IMR-90 (cell line): ENCODE results near the gene IRF2. TPM values are rescaled to one million over a fixed set of nuclear protein-coding genes. Genes with fewer than 3 reads are reported as not detected.

Source experiments
- ATAC-seq: fragments of 200-7000 bp; cut with Tn5 transposase; 2 replicates; pipeline ENCODE4 v1.9.1; 2020; ENCODE audit warnings: low read depth, mild to moderate bottlenecking, moderate library complexity
- BruUV-seq: library from RNA; stranded (reverse); fragments of 400-500 nt; replicated peaks from 2 replicates; lab custom pipeline; 2021; lab: Mats Ljungman, UMichigan
- CTCF ChIA-PET: fragments of 300-600 bp; formaldehyde crosslinking; extraction: SDS; loops from one replicate; lab custom pipeline; 2021; ENCODE audit warnings: antibody characterized with exemption; lab: Yijun Ruan, JAX
- POLR2A ChIA-PET: fragments of 300-600 bp; sonication (Branson Sonifier 250); formaldehyde crosslinking; loops from one replicate; lab custom pipeline; 2022; ENCODE audit warnings: antibody characterized with exemption; ENCODE audit not compliant: unreplicated experiment; lab: Charles Lee
- DNase-seq: peaks from one replicate; pipeline ENCODE4 v3.0.0; 2013
- H2AFZ ChIP-seq: replicated peaks from 2 replicates; pipeline ENCODE3; 2013; ENCODE audit warnings: low read length, mild to moderate bottlenecking; ENCODE audit not compliant: poor library complexity
- H2AK5ac ChIP-seq: 2 replicates; pipeline ENCODE4 v1.6.1; 2013; ENCODE audit warnings: low read depth, low read length, inconsistent platforms
- H2AK9ac ChIP-seq: replicated peaks from 2 replicates; pipeline ENCODE3; 2013; ENCODE audit warnings: mild to moderate bottlenecking, low read depth, low read length, moderate library complexity; ENCODE audit not compliant: poor library complexity
- H2BK120ac ChIP-seq: 2 replicates; pipeline ENCODE4 v1.6.1; 2013; ENCODE audit warnings: low read depth, low read length, inconsistent platforms
- H2BK15ac ChIP-seq: 3 replicates; pipeline ENCODE4 v1.6.1; 2013; ENCODE audit warnings: low read depth, low read length, inconsistent platforms
- H2BK20ac ChIP-seq: 2 replicates; pipeline ENCODE4 v1.6.1; 2013; ENCODE audit warnings: low read depth, mild to moderate bottlenecking, inconsistent platforms, low read length, moderate library complexity
- H2BK5ac ChIP-seq: 2 replicates; pipeline ENCODE4 v1.6.1; 2013; ENCODE audit warnings: mild to moderate bottlenecking, low read depth, low read length, inconsistent platforms; ENCODE audit not compliant: poor library complexity, severe bottlenecking
- H3K14ac ChIP-seq: replicated peaks from 2 replicates; pipeline ENCODE4 v1.6.1; 2013; ENCODE audit warnings: low read depth, low read length, inconsistent platforms
- H3K18ac ChIP-seq: 2 replicates; pipeline ENCODE4 v1.6.1; 2013; ENCODE audit warnings: low read depth, low read length, control low read depth
- H3K23ac ChIP-seq: 2 replicates; pipeline ENCODE4 v1.6.1; 2013; ENCODE audit warnings: low read depth, low read length, inconsistent platforms
- H3K27ac ChIP-seq: 2 replicates; pipeline ENCODE4 v1.5.1; 2013; ENCODE audit warnings: mild to moderate bottlenecking, control low read depth, low read length; ENCODE audit not compliant: insufficient read depth
- H3K27me3 ChIP-seq: 2 replicates; pipeline ENCODE4 v1.6.1; 2013; ENCODE audit warnings: low read length; ENCODE audit not compliant: control insufficient read depth, insufficient read depth
- H3K36me3 ChIP-seq: 2 replicates; pipeline ENCODE4 v1.6.1; 2013; ENCODE audit warnings: low read length, mixed read lengths; ENCODE audit not compliant: control insufficient read depth, insufficient read depth
- H3K4ac ChIP-seq: 2 replicates; pipeline ENCODE4 v1.6.1; 2013; ENCODE audit warnings: low read depth, low read length, inconsistent platforms
- H3K4me1 ChIP-seq: 2 replicates; pipeline ENCODE4 v1.6.1; 2013; ENCODE audit warnings: low read length, mixed read lengths; ENCODE audit not compliant: control insufficient read depth, insufficient read depth
- H3K4me2 ChIP-seq: 2 replicates; pipeline ENCODE4 v1.6.1; 2013; ENCODE audit warnings: low read depth, mild to moderate bottlenecking, control low read depth, low read length, moderate library complexity
- H3K4me3 ChIP-seq: 2 replicates; pipeline ENCODE4 v1.5.1; 2013; ENCODE audit warnings: low read depth, mild to moderate bottlenecking, control low read depth, low read length, moderate library complexity; ENCODE audit not compliant: insufficient read depth
- H3K56ac ChIP-seq: 2 replicates; pipeline ENCODE4 v1.6.1; 2013; ENCODE audit warnings: low read length, inconsistent platforms; ENCODE audit not compliant: insufficient read depth; ENCODE audit errors: extremely low read depth
- H3K79me1 ChIP-seq, 2 experiments: 2 replicates each; pipeline ENCODE4 v1.6.1; 2013; ENCODE audit warnings: low read length in 2 of 2, inconsistent platforms in 1 of 2, low read depth in 1 of 2
- H3K9ac ChIP-seq: 2 replicates; pipeline ENCODE4 v1.6.1; 2013; ENCODE audit warnings: low read depth, low read length, control low read depth
- H3K9me1 ChIP-seq: 2 replicates; pipeline ENCODE4 v1.6.1; 2013; ENCODE audit warnings: low read length, inconsistent platforms; ENCODE audit not compliant: insufficient read depth
- H3K9me3 ChIP-seq: 2 replicates; pipeline ENCODE4 v1.6.1; 2013; ENCODE audit warnings: low read length; ENCODE audit not compliant: control insufficient read depth, insufficient read depth
- H4K20me1 ChIP-seq: 2 replicates; pipeline ENCODE4 v1.6.1; 2013; ENCODE audit warnings: low read length, inconsistent platforms; ENCODE audit not compliant: insufficient read depth
- H4K5ac ChIP-seq: 2 replicates; pipeline ENCODE4 v1.6.1; 2013; ENCODE audit warnings: mild to moderate bottlenecking, low read depth, low read length, control low read depth
- H4K8ac ChIP-seq, 2 experiments: 2 replicates each; pipeline ENCODE4 v1.6.1; 2013; ENCODE audit warnings: low read depth in 2 of 2, low read length in 2 of 2, control low read depth in 1 of 2, inconsistent platforms in 1 of 2
- H4K91ac ChIP-seq: 2 replicates; pipeline ENCODE4 v1.6.1; 2013; ENCODE audit warnings: low read depth, low read length, inconsistent platforms; ENCODE audit not compliant: insufficient read depth
- BHLHE40 ChIP-seq: fragments of 150-350 bp; IDR thresholded peaks from 2 replicates; pipeline ENCODE4 v1.6.1; 2016; ENCODE audit warnings: mild to moderate bottlenecking, low read depth, low read length
- CHD1 ChIP-seq: IDR thresholded peaks from 2 replicates; pipeline ENCODE4 v1.6.1; 2012; ENCODE audit warnings: low read depth, low read length, improper control_type of control experiment
- MAZ ChIP-seq: IDR thresholded peaks from 2 replicates; pipeline ENCODE4 v1.6.1; 2012; ENCODE audit warnings: low read depth, mild to moderate bottlenecking, low read length, improper control_type of control experiment, moderate library complexity, borderline replicate concordance
- NFE2L2 ChIP-seq: fragments of 150-350 bp; IDR thresholded peaks from 2 replicates; pipeline ENCODE4 v1.6.1; 2016; ENCODE audit warnings: low read depth, mild to moderate bottlenecking, low read length
- RAD21 ChIP-seq: IDR thresholded peaks from 2 replicates; pipeline ENCODE4 v1.6.1; 2012; ENCODE audit warnings: low read length, improper control_type of control experiment
- RCOR1 ChIP-seq: IDR thresholded peaks from 2 replicates; pipeline ENCODE4 v1.6.1; 2012; ENCODE audit warnings: mild to moderate bottlenecking, low read length, improper control_type of control experiment; ENCODE audit not compliant: insufficient replicate concordance
- RFX5 ChIP-seq: IDR thresholded peaks from 2 replicates; pipeline ENCODE4 v1.8.0; 2012; ENCODE audit warnings: low read depth, mild to moderate bottlenecking, low read length, moderate library complexity
- SMC3 ChIP-seq: fragments of 150-350 bp; IDR thresholded peaks from 2 replicates; pipeline ENCODE4 v1.6.1; 2016; ENCODE audit warnings: low read depth, mild to moderate bottlenecking, antibody characterized with exemption, low read length, moderate library complexity
- WGBS, 2 experiments: methylation state at CpG; one replicate each; pipeline versions ENCODE4 v1.1.5 to v1.1.7; 2013; ENCODE audit warnings: missing lambda C conversion rate in 2 of 2; ENCODE audit not compliant: insufficient read length in 1 of 2; ENCODE audit errors: extremely low coverage in 2 of 2; 5-methylcytosine and 5-hydroxymethylcytosine counted together
- dilution Hi-C: fragments of 300-500 bp; cut with HindIII; formaldehyde crosslinking; loops from one replicate; pipeline ENCODE4 v1.14.3; 2018; ENCODE audit warnings: low sequenced_read_pairs; ENCODE audit not compliant: unreplicated experiment
- in situ Hi-C: fragments of 300-500 bp; cut with MboI; formaldehyde crosslinking; loops from 3 replicates; pipeline ENCODE4 v1.14.3; 2019; ENCODE audit warnings: low sequenced_read_pairs, inconsistent platforms, mixed read lengths
- intact Hi-C: fragments of 100-400 bp; cut with micrococcal nuclease; formaldehyde crosslinking; loops from 2 replicates; pipeline ENCODE4 v1.10.0; 2022
- polyA plus RNA-seq, 3 experiments: library from polyadenylated mRNA; depleted of rRNA; stranded (reverse); fragments of >200 nt; gene quantifications; 2 replicates each; pipeline ENCODE4 v1.2.3, GENCODE V29; 2012; ENCODE audit warnings: low replicate concordance in 1 of 3
- total RNA-seq: library from RNA; depleted of rRNA; stranded (reverse); fragments of >200 nt; gene quantifications from 2 replicates; pipeline ENCODE4 v1.2.3, GENCODE V29; 2012
- TF ChIP-seq, protein P1 (sequence below): conservative IDR thresholded peaks from 2 replicates; pipeline ENCODE4 v1.5.1; 2012; ENCODE audit warnings: mild to moderate bottlenecking, low read depth, low read length, improper control_type of control experiment
- TF ChIP-seq, protein P2 (sequence below): fragments of 150-350 bp; IDR thresholded peaks from 2 replicates; pipeline ENCODE4 v1.6.1; 2016; ENCODE audit warnings: low read depth, mild to moderate bottlenecking, low read length, moderate library complexity, borderline replicate concordance

Gene IRF2
- total and polyA plus RNA-seq, 2 of the 4 experiments (the other 2 are of a cell fraction): 16.5 to 21.9 TPM

DNA sequence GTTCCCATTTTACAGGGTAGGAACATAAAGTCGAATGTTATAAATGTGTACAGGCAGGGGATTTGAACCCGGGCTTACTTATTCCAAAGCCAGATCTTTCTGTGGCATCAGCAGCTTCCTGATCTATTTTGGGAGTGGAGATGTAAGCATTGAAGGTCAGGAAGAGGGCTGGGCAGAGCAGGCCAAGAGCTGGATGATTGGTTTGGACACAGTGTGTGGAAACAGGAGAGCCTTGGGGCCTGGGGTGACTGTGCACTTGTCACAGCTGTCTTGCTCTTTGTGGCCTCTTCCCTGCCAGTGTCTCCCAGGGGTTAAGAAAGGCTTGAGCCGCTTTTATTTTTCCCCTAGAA is 128.8 kb downstream of the IRF2 start:
- no peak overlapping the region for H2BK120ac ChIP-seq
- H2BK5ac ChIP-seq: no peak overlapping the region
- H3K4me1 ChIP-seq: peaks cover 26% of the 10 kb centered on the region
- BruUV-seq: no TSS peak
- DNase-seq: peak; percentile 22
- no peaks in the 10 kb centered on the region for H3K27me3 ChIP-seq
- peak overlapping the region; percentile 39; the same call in 1 of the 2 replicates for H3K4ac ChIP-seq
- ChIA-PET CTCF (no interaction called here), POLR2A (no interaction called here)
- H3K9ac ChIP-seq: no peak overlapping the region
- H4K20me1 ChIP-seq: no peaks in the 10 kb centered on the region
- in situ Hi-C loops: no loop called here
- intact Hi-C loops: no loop called here
- dilution Hi-C loops: no loop called here
- peak overlapping the region; percentile 40 to 42; a peak in 2 of 4 replicates for H4K8ac ChIP-seq
- H3K9me1 ChIP-seq: peaks cover 3% of the 10 kb centered on the region; the same call in 1 of the 2 replicates
- ATAC-seq: no peak
- peak overlapping the region; percentile 67; the same call in 1 of the 2 replicates for H2AK5ac ChIP-seq
- H3K79me1 ChIP-seq: no peaks in the 10 kb centered on the region
- peak overlapping the region; percentile 16 for H2AK9ac ChIP-seq
- H3K36me3 ChIP-seq: no peaks in the 10 kb centered on the region
- H3K56ac ChIP-seq: no peak overlapping the region
- WGBS, 2 experiments: no CpG with 5 or more reads among the region's 3 CpGs
- peak overlapping the region; percentile 69 for H3K14ac ChIP-seq
- H3K4me2 ChIP-seq: peak overlapping the region; percentile 20; the same call in 1 of the 2 replicates
- peak overlapping the region; percentile 46 for H3K18ac ChIP-seq
- H4K5ac ChIP-seq: peak overlapping the region; percentile 49
- peak overlapping the region; percentile 42; the same call in 1 of the 3 replicates for H2BK15ac ChIP-seq
- H3K4me3 ChIP-seq: no peak overlapping the region
- peak overlapping the region; percentile 4; the same call in 1 of the 2 replicates for H4K91ac ChIP-seq
- H2AFZ ChIP-seq: no peak overlapping the region
- H3K27ac ChIP-seq: no peak overlapping the region
- no peak overlapping the region for H3K23ac ChIP-seq
- TF ChIP-seq, protein P1, sequence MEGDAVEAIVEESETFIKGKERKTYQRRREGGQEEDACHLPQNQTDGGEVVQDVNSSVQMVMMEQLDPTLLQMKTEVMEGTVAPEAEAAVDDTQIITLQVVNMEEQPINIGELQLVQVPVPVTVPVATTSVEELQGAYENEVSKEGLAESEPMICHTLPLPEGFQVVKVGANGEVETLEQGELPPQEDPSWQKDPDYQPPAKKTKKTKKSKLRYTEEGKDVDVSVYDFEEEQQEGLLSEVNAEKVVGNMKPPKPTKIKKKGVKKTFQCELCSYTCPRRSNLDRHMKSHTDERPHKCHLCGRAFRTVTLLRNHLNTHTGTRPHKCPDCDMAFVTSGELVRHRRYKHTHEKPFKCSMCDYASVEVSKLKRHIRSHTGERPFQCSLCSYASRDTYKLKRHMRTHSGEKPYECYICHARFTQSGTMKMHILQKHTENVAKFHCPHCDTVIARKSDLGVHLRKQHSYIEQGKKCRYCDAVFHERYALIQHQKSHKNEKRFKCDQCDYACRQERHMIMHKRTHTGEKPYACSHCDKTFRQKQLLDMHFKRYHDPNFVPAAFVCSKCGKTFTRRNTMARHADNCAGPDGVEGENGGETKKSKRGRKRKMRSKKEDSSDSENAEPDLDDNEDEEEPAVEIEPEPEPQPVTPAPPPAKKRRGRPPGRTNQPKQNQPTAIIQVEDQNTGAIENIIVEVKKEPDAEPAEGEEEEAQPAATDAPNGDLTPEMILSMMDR: no peak
- TF ChIP-seq BHLHE40 (no peak), CHD1 (no peak), MAZ (no peak), RFX5 (no peak), SMC3 (no peak), RCOR1 (no peak), RAD21 (no peak), NFE2L2 (no peak)
- TF ChIP-seq, protein P2, sequence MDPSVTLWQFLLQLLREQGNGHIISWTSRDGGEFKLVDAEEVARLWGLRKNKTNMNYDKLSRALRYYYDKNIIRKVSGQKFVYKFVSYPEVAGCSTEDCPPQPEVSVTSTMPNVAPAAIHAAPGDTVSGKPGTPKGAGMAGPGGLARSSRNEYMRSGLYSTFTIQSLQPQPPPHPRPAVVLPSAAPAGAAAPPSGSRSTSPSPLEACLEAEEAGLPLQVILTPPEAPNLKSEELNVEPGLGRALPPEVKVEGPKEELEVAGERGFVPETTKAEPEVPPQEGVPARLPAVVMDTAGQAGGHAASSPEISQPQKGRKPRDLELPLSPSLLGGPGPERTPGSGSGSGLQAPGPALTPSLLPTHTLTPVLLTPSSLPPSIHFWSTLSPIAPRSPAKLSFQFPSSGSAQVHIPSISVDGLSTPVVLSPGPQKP: no peak
- peak overlapping the region; percentile 32; the same call in 1 of the 2 replicates for H2BK20ac ChIP-seq
- no peaks in the 10 kb centered on the region for H3K9me3 ChIP-seq
